Ovary (tissue), 9 donors: ENCODE results near the gene NCK2. TPM values are rescaled to one million over a fixed set of nuclear protein-coding genes. Genes with fewer than 3 reads are reported as not detected.

Experiments used
- DNase-seq, 5 donors: peaks; one replicate each; pipeline ENCODE4 v3.0.0-alpha.2; 2019 to 2020
- H3K27ac ChIP-seq, 2 donors: fragments of 200-600 bp; one replicate each; pipeline versions ENCODE4 v1.5.1 to v1.8.0; 2019 to 2022
- H3K27me3 ChIP-seq: fragments of 200-600 bp; one replicate; pipeline ENCODE4 v1.8.0; 2022
- H3K36me3 ChIP-seq: fragments of 200-600 bp; sonication (generic); one replicate; pipeline ENCODE4 v1.5.1; 2019
- H3K4me1 ChIP-seq: one replicate; pipeline ENCODE4 v1.8.1; 2013; ENCODE audit warnings: mild to moderate bottlenecking, moderate library complexity; ENCODE audit not compliant: insufficient read depth
- H3K4me3 ChIP-seq: fragments of 200-600 bp; sonication (generic); one replicate; pipeline ENCODE4 v1.5.1; 2017
- H3K9me3 ChIP-seq, 2 donors: fragments of 200-600 bp in 1 of 2; sonication (generic) in 1 of 2; one replicate each; pipeline versions ENCODE4 v1.5.1 to v1.8.1; 2013 to 2019; ENCODE audit warnings: mild to moderate bottlenecking in 1 of 2, moderate library complexity in 1 of 2
- CTCF ChIP-seq, 3 donors: fragments of 450-650 bp in 2 of 3; fragments of 200-600 bp in 1 of 3; IDR thresholded peaks; one replicate each; pipeline versions ENCODE4 v1.5.1 to v1.8.0; 2016 to 2022; ENCODE audit warnings: antibody characterized with exemption in 3 of 3, mild to moderate bottlenecking in 1 of 3
- EP300 ChIP-seq: sonication (generic); formaldehyde crosslinking; IDR thresholded peaks from one replicate; pipeline ENCODE4 v1.6.1; 2017; ENCODE audit warnings: antibody characterized with exemption
- POLR2A ChIP-seq: fragments of 450-650 bp; IDR thresholded peaks from one replicate; pipeline ENCODE4 v1.6.1; 2017; ENCODE audit warnings: antibody characterized with exemption, mild to moderate bottlenecking, moderate library complexity
- WGBS, 3 donors: extraction: QIAGEN DNeasy Blood & Tissue Kit in 1 of 3; methylation state at CpG; one replicate each; pipeline versions ENCODE4 v1.1.5 to v1.1.7; 2013 to 2017; 5-methylcytosine and 5-hydroxymethylcytosine counted together
- intact Hi-C, 4 donors: fragments of 100-400 bp; cut with DNase I; formaldehyde crosslinking; loops; one replicate each; pipeline versions ENCODE4 v1.11.0 to v1.15.1; 2022 to 2023
- polyA plus RNA-seq, 2 donors: library from polyadenylated mRNA; stranded (reverse); fragments of 200-250 nt in 1 of 2; fragments of 350-450 nt in 1 of 2; fragmentation: Illumina TruSeq in 1 of 2; extraction: RNeasy Lipid Tissue Mini Kit (QIAGEN cat#74804) in 1 of 2; gene quantifications; one replicate each; pipeline ENCODE4 v1.2.3, GENCODE V29; 2013 to 2014
- total RNA-seq, 7 donors: library from RNA; depleted of rRNA in 2 of 7; stranded (reverse); fragments of >200 nt in 2 of 7; fragmentation: NEBNext Ultra II Directional in 3 of 7; extraction: Animal tissue kit (Norgen Biotek cat#: 25700) in 3 of 7; gene quantifications; one replicate each; pipeline versions ENCODE4 v1.1.0 to v1.2.4, GENCODE V29; 2016 to 2023
- donor health status: DM: no; HTN: no; CAD: no; lungs with moderate emphysema.
- donor health status: DM: no; HTN: no; CAD: no.
- donor health status: Bipolar disorder and iron deficiency.
- donor health status: DM: yes; HTN: yes; CAD: no.
- donor health status: DM: no; HTN: no; CAD: no.
- donor health status: DM: yes; HTN: yes; CAD: no.

Gene NCK2
- total and polyA plus RNA-seq, 9 donors, result 16.7 to 42.9 (median 31.2) TPM

- intact Hi-C loops, result no loop called here
- H3K4me3 ChIP-seq, result no peak overlapping the region
- WGBS, 3 donors, result 81 to 86% (median 84%) methylated on average over 3 of the region's 3 CpGs
- H3K9me3 ChIP-seq, result no peaks in the 10 kb centered on the region
- H3K36me3 ChIP-seq, result no peaks in the 10 kb centered on the region
- H3K27ac ChIP-seq, result no peak overlapping the region
- no peak for TF ChIP-seq POLR2A
- TF ChIP-seq CTCF (IDR thresholded peaks at IDR 0.05), result no peak
- TF ChIP-seq EP300, result no peak
- H3K4me1 ChIP-seq, result peaks cover 37% of the 10 kb centered on the region
- H3K27me3 ChIP-seq, result no peaks in the 10 kb centered on the region
- DNase-seq, result no peak
Measured at GRCh38 chr2:105751272-105751671, 6.6 kb downstream of the NCK2 start.

GRCh38 chr2:105752691-105753358 lies 8.1 kb downstream of the NCK2 start:
- WGBS, 3 donors, result 81 to 92% (median 88%) methylated on average over 5 of the region's 5 CpGs
- Histone ChIP-seq H3K9me3 (no peaks in the 10 kb centered on the region), H3K4me1 (peaks cover 31% of the 10 kb centered on the region), H3K27ac (no peak overlapping the region), H3K36me3 (no peaks in the 10 kb centered on the region), H3K4me3 (no peak overlapping the region), H3K27me3 (no peaks in the 10 kb centered on the region)
- DNase-seq, result no peak
- TF ChIP-seq POLR2A (no peak), CTCF (IDR thresholded peaks at IDR 0.05) (no peak), EP300 (no peak)
- intact Hi-C loops, result no loop called here

- 67 to 95% (median 85%) methylated on average over 2 of the region's 2 CpGs for WGBS, 3 donors
- no peak for TF ChIP-seq CTCF (IDR thresholded peaks at IDR 0.05)
- no peak for TF ChIP-seq POLR2A
- TF ChIP-seq EP300, result no peak
- Histone ChIP-seq H3K27me3 (no peaks in the 10 kb centered on the region), H3K27ac (no peak overlapping the region), H3K9me3 (no peaks in the 10 kb centered on the region), H3K4me3 (no peak overlapping the region), H3K4me1 (peaks cover 28% of the 10 kb centered on the region), H3K36me3 (no peaks in the 10 kb centered on the region)
- intact Hi-C loops, result no loop called here
- no peak for DNase-seq
Measured at GRCh38 chr2:105753380-105753779, 8.7 kb downstream of the NCK2 start.

GRCh38 chr2:105754011-105754410 lies 9.3 kb downstream of the NCK2 start:
- WGBS, 3 donors, result 67 to 80% (median 77%) methylated on average over 5 of the region's 5 CpGs
- Histone ChIP-seq H3K9me3 (no peaks in the 10 kb centered on the region), H3K27me3 (no peaks in the 10 kb centered on the region), H3K4me1 (peaks cover 27% of the 10 kb centered on the region), H3K36me3 (no peaks in the 10 kb centered on the region), H3K27ac (no peak overlapping the region), H3K4me3 (no peak overlapping the region)
- intact Hi-C loops, result no loop called here
- DNase-seq, result no peak
- TF ChIP-seq POLR2A (no peak), CTCF (IDR thresholded peaks at IDR 0.05) (no peak), EP300 (no peak)
